Measurements from ENCODE around the gene LGALS7.
"Not testable (repeated sequence)": the region's sequence is repeated elsewhere in the genome, so short reads cannot be mapped to it uniquely, and the experiment has no call there.

LGALS7 gene

GRCh38 chr19:38807374-38808098 lies 34.2 kb upstream of the LGALS7 start:
- H3K14ac ChIP-seq (ENCODE audit: low read length in 2 of 2); H4K91ac ChIP-seq (ENCODE audit: low read length); H3K36me3 ChIP-seq (ENCODE audit: control insufficient read depth in 1 of 2, insufficient read depth in 2 of 2, low read depth in 1 of 2, low read length in 2 of 2); H3K27me3 ChIP-seq (ENCODE audit: control insufficient read depth in 1 of 2, insufficient read depth in 1 of 2, low read length in 2 of 2); H3K4me2 ChIP-seq (ENCODE audit: low read length, poor library complexity, severe bottlenecking); H2AFZ ChIP-seq (ENCODE audit: low read depth, low read length); H2BK15ac ChIP-seq (ENCODE audit: low read depth, poor library complexity, severe bottlenecking); H3K4ac ChIP-seq (ENCODE audit: low read depth in 1 of 2, low read length in 2 of 2); H3K27ac ChIP-seq (ENCODE audit: low read length, poor library complexity, severe bottlenecking); H3K23ac ChIP-seq (ENCODE audit: low read length in 2 of 2); H3K9me3 ChIP-seq (ENCODE audit: control insufficient read depth, low read length); H3K4me1 ChIP-seq (ENCODE audit: control insufficient read depth, insufficient read depth, low read depth, low read length); H2BK5ac ChIP-seq (ENCODE audit: low read depth, low read length, poor library complexity, severe bottlenecking); H2BK120ac ChIP-seq (ENCODE audit: low read depth, low read length); H3K79me1 ChIP-seq (replicated peaks; ENCODE audit: low read length, poor library complexity, severe bottlenecking); H3K4me3 ChIP-seq (ENCODE audit: insufficient read depth in 1 of 2, low read depth in 1 of 2, low read length in 2 of 2); H3K9ac ChIP-seq (ENCODE audit: low read length); H2BK12ac ChIP-seq (ENCODE audit: low read length in 2 of 2); H4K8ac ChIP-seq (ENCODE audit: low read length); H3K18ac ChIP-seq (ENCODE audit: low read depth in 1 of 2, low read length in 2 of 2): not testable (repeated sequence)
- H2AK5ac ChIP-seq (ENCODE audit: low read length, severe bottlenecking): peak overlapping the region; percentile 32
- DNase-seq: peak; percentile 66
- 79% methylated on average over 12 of the region's 18 CpGs for WGBS

- no peak overlapping the region for H3K23ac ChIP-seq (ENCODE audit: low read length in 2 of 2)
These were observed 33.1 kb upstream of the LGALS7 start for GRCh38 chr19:38806371-38806770.

GRCh38 chr19:38805180-38805579 lies 31.9 kb upstream of the LGALS7 start:
- 10% methylated on average over 1 of the region's 1 CpG for WGBS

More at GRCh38 chr19:38806371-38806770, 33.1 kb upstream of the LGALS7 start:
- H3K27me3 ChIP-seq (ENCODE audit: control insufficient read depth in 1 of 2, insufficient read depth in 1 of 2, low read length in 2 of 2): no peaks in the 10 kb centered on the region
- no peak overlapping the region for H3K14ac ChIP-seq (ENCODE audit: low read length in 2 of 2)
- no peaks in the 10 kb centered on the region for H3K9me3 ChIP-seq (ENCODE audit: control insufficient read depth, low read length)
- no peak overlapping the region for H3K4me3 ChIP-seq (ENCODE audit: insufficient read depth in 1 of 2, low read depth in 1 of 2, low read length in 2 of 2)
- no peak overlapping the region for H3K4me2 ChIP-seq (ENCODE audit: low read length, poor library complexity, severe bottlenecking)
- no peak overlapping the region for H3K4ac ChIP-seq (ENCODE audit: low read depth in 1 of 2, low read length in 2 of 2)
- H3K9ac ChIP-seq (ENCODE audit: low read length): no peak overlapping the region
- no peak overlapping the region for H2BK5ac ChIP-seq (ENCODE audit: low read depth, low read length, poor library complexity, severe bottlenecking)
- DNase-seq: no peak
- no peaks in the 10 kb centered on the region for H3K79me1 ChIP-seq (replicated peaks; ENCODE audit: low read length, poor library complexity, severe bottlenecking)
- no peak overlapping the region for H3K27ac ChIP-seq (ENCODE audit: low read length, poor library complexity, severe bottlenecking)
- 90% methylated on average over 6 of the region's 6 CpGs for WGBS
- H2BK15ac ChIP-seq (ENCODE audit: low read depth, poor library complexity, severe bottlenecking): peak overlapping the region; percentile 33
- H2BK120ac ChIP-seq (ENCODE audit: low read depth, low read length): no peak overlapping the region
- no peak overlapping the region for H2AK5ac ChIP-seq (ENCODE audit: low read length, severe bottlenecking)
- H3K18ac ChIP-seq (ENCODE audit: low read depth in 1 of 2, low read length in 2 of 2): no peak overlapping the region
- no peak overlapping the region for H2AFZ ChIP-seq (ENCODE audit: low read depth, low read length)
- no peak overlapping the region for H4K91ac ChIP-seq (ENCODE audit: low read length)
- H2BK12ac ChIP-seq (ENCODE audit: low read length in 2 of 2): peak overlapping the region in 1 of 2 experiments; percentile 12
- no peak overlapping the region for H4K8ac ChIP-seq (ENCODE audit: low read length)
- H3K4me1 ChIP-seq (ENCODE audit: control insufficient read depth, insufficient read depth, low read depth, low read length): peaks cover 4% of the 10 kb centered on the region
- peaks cover 0 to 2% of the 10 kb centered on the region in 2 experiments for H3K36me3 ChIP-seq (ENCODE audit: control insufficient read depth in 1 of 2, insufficient read depth in 2 of 2, low read depth in 1 of 2, low read length in 2 of 2)

GRCh38 chr19:38803543-38803942 lies 30.2 kb upstream of the LGALS7 start:
- Histone ChIP-seq H4K91ac (ENCODE audit: low read length) (no peak overlapping the region), H3K9ac (ENCODE audit: low read length) (no peak overlapping the region), H2AFZ (ENCODE audit: low read depth, low read length) (no peak overlapping the region), H4K8ac (ENCODE audit: low read length) (no peak overlapping the region), H3K36me3 (ENCODE audit: control insufficient read depth in 1 of 2, insufficient read depth in 2 of 2, low read depth in 1 of 2, low read length in 2 of 2) (no peaks in the 10 kb centered on the region), H2AK5ac (ENCODE audit: low read length, severe bottlenecking) (no peak overlapping the region), H3K18ac (ENCODE audit: low read depth in 1 of 2, low read length in 2 of 2) (no peak overlapping the region), H3K4ac (ENCODE audit: low read depth in 1 of 2, low read length in 2 of 2) (no peak overlapping the region), H2BK15ac (ENCODE audit: low read depth, poor library complexity, severe bottlenecking) (no peak overlapping the region), H3K14ac (ENCODE audit: low read length in 2 of 2) (no peak overlapping the region), H2BK120ac (ENCODE audit: low read depth, low read length) (no peak overlapping the region), H3K27ac (ENCODE audit: low read length, poor library complexity, severe bottlenecking) (no peak overlapping the region), H3K23ac (ENCODE audit: low read length in 2 of 2) (no peak overlapping the region), H2BK12ac (ENCODE audit: low read length in 2 of 2) (no peak overlapping the region), H2BK5ac (ENCODE audit: low read depth, low read length, poor library complexity, severe bottlenecking) (no peak overlapping the region), H3K79me1 (replicated peaks; ENCODE audit: low read length, poor library complexity, severe bottlenecking) (no peaks in the 10 kb centered on the region), H3K4me3 (ENCODE audit: insufficient read depth in 1 of 2, low read depth in 1 of 2, low read length in 2 of 2) (no peak overlapping the region), H3K9me3 (ENCODE audit: control insufficient read depth, low read length) (no peaks in the 10 kb centered on the region), H3K4me2 (ENCODE audit: low read length, poor library complexity, severe bottlenecking) (no peak overlapping the region), H3K27me3 (ENCODE audit: control insufficient read depth in 1 of 2, insufficient read depth in 1 of 2, low read length in 2 of 2) (no peaks in the 10 kb centered on the region), H3K4me1 (ENCODE audit: control insufficient read depth, insufficient read depth, low read depth, low read length) (peaks cover 3% of the 10 kb centered on the region)
- DNase-seq: no peak
- 99% methylated on average over 6 of the region's 10 CpGs for WGBS

More at GRCh38 chr19:38805180-38805579, 31.9 kb upstream of the LGALS7 start:
- Histone ChIP-seq H3K23ac (ENCODE audit: low read length in 2 of 2) (no peak overlapping the region), H3K4me3 (ENCODE audit: insufficient read depth in 1 of 2, low read depth in 1 of 2, low read length in 2 of 2) (no peak overlapping the region), H3K4me2 (ENCODE audit: low read length, poor library complexity, severe bottlenecking) (no peak overlapping the region), H3K27me3 (ENCODE audit: control insufficient read depth in 1 of 2, insufficient read depth in 1 of 2, low read length in 2 of 2) (no peaks in the 10 kb centered on the region), H2AFZ (ENCODE audit: low read depth, low read length) (no peak overlapping the region), H3K9ac (ENCODE audit: low read length) (no peak overlapping the region), H2BK12ac (ENCODE audit: low read length in 2 of 2) (peak overlapping the region; percentile 12 to 91), H3K4me1 (ENCODE audit: control insufficient read depth, insufficient read depth, low read depth, low read length) (peaks cover 4% of the 10 kb centered on the region), H4K8ac (ENCODE audit: low read length) (peak overlapping the region; percentile 66), H2AK5ac (ENCODE audit: low read length, severe bottlenecking) (peak overlapping the region; percentile 57), H4K91ac (ENCODE audit: low read length) (peak overlapping the region; percentile 81), H2BK120ac (ENCODE audit: low read depth, low read length) (no peak overlapping the region), H2BK5ac (ENCODE audit: low read depth, low read length, poor library complexity, severe bottlenecking) (no peak overlapping the region), H2BK15ac (ENCODE audit: low read depth, poor library complexity, severe bottlenecking) (no peak overlapping the region), H3K9me3 (ENCODE audit: control insufficient read depth, low read length) (no peaks in the 10 kb centered on the region), H3K4ac (ENCODE audit: low read depth in 1 of 2, low read length in 2 of 2) (peak overlapping the region; percentile 9 to 73), H3K18ac (ENCODE audit: low read depth in 1 of 2, low read length in 2 of 2) (peak overlapping the region in 1 of 2 experiments; percentile 18), H3K14ac (ENCODE audit: low read length in 2 of 2) (peak overlapping the region in 1 of 2 experiments; percentile 26), H3K36me3 (ENCODE audit: control insufficient read depth in 1 of 2, insufficient read depth in 2 of 2, low read depth in 1 of 2, low read length in 2 of 2) (peaks cover 0 to 2% of the 10 kb centered on the region in 2 experiments), H3K79me1 (replicated peaks; ENCODE audit: low read length, poor library complexity, severe bottlenecking) (no peaks in the 10 kb centered on the region), H3K27ac (ENCODE audit: low read length, poor library complexity, severe bottlenecking) (no peak overlapping the region)
- DNase-seq: no peak

All from mesenchymal stem cell (in vitro differentiated cells and primary cell).